ENCODE measurements around the gene KCNAB1. TPM values are rescaled to one million over a fixed set of nuclear protein-coding genes. Genes with fewer than 3 reads are reported as not detected.
A peak's percentile ranks its signal among the peaks of the same experiment; 100 is the strongest.

Gene KCNAB1
- total and polyA plus RNA-seq, 4 donors = 0.16 to 2.4 (median 0.72) TPM

- WGBS, 2 donors = 40 to 48% methylated on average over 6 of the region's 6 CpGs
These were observed 180.8 kb downstream of the KCNAB1 start for GRCh38 chr3:156300929-156301840.

GRCh38 chr3:156303001-156303707 is 182.8 kb downstream of the KCNAB1 start:
- Histone ChIP-seq H3K36me3 (ENCODE audit: control insufficient read depth in 4 of 4, insufficient read depth in 4 of 4, low read length in 4 of 4) (no peaks in the 10 kb centered on the region), H3K4me1 (ENCODE audit: control insufficient read depth in 5 of 5, insufficient read depth in 5 of 5, low read length in 5 of 5) (peaks cover 0 to 3% (median 0%) of the 10 kb centered on the region in 5 donors), H3K27me3 (ENCODE audit: control insufficient read depth in 3 of 3, insufficient read depth in 3 of 3, low read length in 2 of 3) (no peaks in the 10 kb centered on the region), H3K4me3 (no peak overlapping the region), H3K9me3 (ENCODE audit: control insufficient read depth in 4 of 4, insufficient read depth in 3 of 4, low read length in 3 of 4) (no peaks in the 10 kb centered on the region), H3K27ac (ENCODE audit: low read depth in 1 of 2, low read length in 1 of 2) (no peak overlapping the region), H3K9ac (ENCODE audit: insufficient read depth in 1 of 2, low read length in 2 of 2) (no peak overlapping the region)
- ATAC-seq (ENCODE audit: insufficient read depth, low FRiP score) (no peak), DNase-seq (no peak)
- 88 to 95% methylated on average over 1 of the region's 1 CpG for WGBS, 2 donors
- TF ChIP-seq CTCF (IDR thresholded peaks at IDR 0.05; ENCODE audit: control extremely low read depth, extremely low read depth) = no peak

More at GRCh38 chr3:156300929-156301840, 180.8 kb downstream of the KCNAB1 start:
- TF ChIP-seq CTCF (IDR thresholded peaks at IDR 0.05; ENCODE audit: control extremely low read depth, extremely low read depth) = no peak
- DNase-seq = peak in 2 of 3 donors; percentile 57 to 76
- Histone ChIP-seq H3K4me1 (ENCODE audit: control insufficient read depth in 5 of 5, insufficient read depth in 5 of 5, low read length in 5 of 5) (peaks cover 0 to 3% (median 0%) of the 10 kb centered on the region in 5 donors), H3K36me3 (ENCODE audit: control insufficient read depth in 4 of 4, insufficient read depth in 4 of 4, low read length in 4 of 4) (no peaks in the 10 kb centered on the region), H3K27ac (ENCODE audit: low read depth in 1 of 2, low read length in 1 of 2) (no peak overlapping the region), H3K4me3 (no peak overlapping the region), H3K27me3 (ENCODE audit: control insufficient read depth in 3 of 3, insufficient read depth in 3 of 3, low read length in 2 of 3) (no peaks in the 10 kb centered on the region), H3K9ac (ENCODE audit: insufficient read depth in 1 of 2, low read length in 2 of 2) (no peak overlapping the region), H3K9me3 (ENCODE audit: control insufficient read depth in 4 of 4, insufficient read depth in 3 of 4, low read length in 3 of 4) (peaks cover 0 to 1% (median 0%) of the 10 kb centered on the region in 4 donors)
- no peak for ATAC-seq (ENCODE audit: insufficient read depth, low FRiP score)

- no peaks in the 10 kb centered on the region for H3K36me3 ChIP-seq (ENCODE audit: control insufficient read depth in 4 of 4, insufficient read depth in 4 of 4, low read length in 4 of 4)
- no peak overlapping the region for H3K4me3 ChIP-seq
- ATAC-seq (ENCODE audit: insufficient read depth, low FRiP score) (no peak), DNase-seq (peak in 1 of 3 donors; percentile 13)
- peaks cover 0 to 3% (median 0%) of the 10 kb centered on the region in 5 donors for H3K4me1 ChIP-seq (ENCODE audit: control insufficient read depth in 5 of 5, insufficient read depth in 5 of 5, low read length in 5 of 5)
- WGBS, 2 donors = 68 to 85% methylated on average over 3 of the region's 3 CpGs
- no peak overlapping the region for H3K9ac ChIP-seq (ENCODE audit: insufficient read depth in 1 of 2, low read length in 2 of 2)
- TF ChIP-seq CTCF (IDR thresholded peaks at IDR 0.05; ENCODE audit: control extremely low read depth, extremely low read depth) = no peak
- no peaks in the 10 kb centered on the region for H3K27me3 ChIP-seq (ENCODE audit: control insufficient read depth in 3 of 3, insufficient read depth in 3 of 3, low read length in 2 of 3)
- H3K9me3 ChIP-seq (ENCODE audit: control insufficient read depth in 4 of 4, insufficient read depth in 3 of 4, low read length in 3 of 4) = no peaks in the 10 kb centered on the region
- no peak overlapping the region for H3K27ac ChIP-seq (ENCODE audit: low read depth in 1 of 2, low read length in 1 of 2)
These were observed 184.0 kb downstream of the KCNAB1 start for GRCh38 chr3:156304406-156304805.
